Panc1 (cell line): ENCODE data around the gene CSF1. TPM values are rescaled to one million over a fixed set of nuclear protein-coding genes. Genes with fewer than 3 reads are reported as not detected.

ENCODE experiments used
- ATAC-seq: fragments of 200-7000 bp; cut with Tn5 transposase; 2 replicates; pipeline ENCODE4 v1.9.1; 2020; ENCODE audit warnings: mild to moderate bottlenecking, moderate library complexity
- BruUV-seq: library from RNA; stranded (reverse); fragments of 400-500 nt; replicated peaks from 2 replicates; lab custom pipeline; 2021; lab: Mats Ljungman, UMichigan
- CTCF ChIA-PET: fragments of 300-600 bp; sonication (Branson Sonifier 250); formaldehyde crosslinking; loops from one replicate; lab custom pipeline; 2022; ENCODE audit warnings: antibody characterized with exemption; lab: Charles Lee
- POLR2A ChIA-PET: fragments of 300-600 bp; sonication (Branson Sonifier 250); formaldehyde crosslinking; loops from one replicate; lab custom pipeline; 2022; ENCODE audit warnings: antibody characterized with exemption; lab: Charles Lee
- DNase-seq: peaks from one replicate; pipeline ENCODE4 v3.0.0-alpha.2; 2010; ENCODE audit warnings: low read depth, low spot score
- H3K27ac ChIP-seq: 2 replicates; pipeline ENCODE4 v1.5.1; 2011; ENCODE audit warnings: mild to moderate bottlenecking, low read length, inconsistent platforms
- H3K27me3 ChIP-seq: fragments of 200-500 bp; sonication (Bioruptor generic); 2 replicates; pipeline ENCODE4 v1.6.0; 2014; ENCODE audit warnings: low read length, inconsistent platforms; ENCODE audit not compliant: control insufficient read depth, insufficient read depth
- H3K36me3 ChIP-seq: fragments of 200-500 bp; sonication (Bioruptor generic); 2 replicates; pipeline ENCODE4 v1.5.1; 2014; ENCODE audit warnings: inconsistent platforms, mild to moderate bottlenecking, low read length, moderate library complexity; ENCODE audit not compliant: control insufficient read depth, insufficient read depth
- H3K4me1 ChIP-seq: 2 replicates; pipeline ENCODE4 v1.5.1; 2011; ENCODE audit warnings: inconsistent platforms, mild to moderate bottlenecking, low read length, moderate library complexity; ENCODE audit not compliant: control insufficient read depth, insufficient read depth
- H3K4me3 ChIP-seq, 2 experiments: 2 replicates each; pipeline ENCODE4 v1.5.1; 2011 to 2012; ENCODE audit warnings: low read depth in 2 of 2, low read length in 2 of 2, mild to moderate bottlenecking in 2 of 2, inconsistent platforms in 1 of 2, moderate library complexity in 1 of 2
- H3K9me3 ChIP-seq: fragments of 200-500 bp; sonication (Bioruptor generic); 2 replicates; pipeline ENCODE4 v1.5.1; 2014; ENCODE audit warnings: low read depth, mild to moderate bottlenecking, inconsistent platforms, low read length, moderate library complexity; ENCODE audit not compliant: control insufficient read depth, insufficient read depth
- POLR2AphosphoS5 ChIP-seq: IDR thresholded peaks from 2 replicates; pipeline ENCODE4 v1.6.1; 2012; ENCODE audit warnings: mild to moderate bottlenecking, low read depth, low read length, moderate library complexity
- SIN3A ChIP-seq: IDR thresholded peaks from 2 replicates; pipeline ENCODE4 v1.6.1; 2012; ENCODE audit warnings: low read depth, mild to moderate bottlenecking, low read length, moderate library complexity, borderline replicate concordance; ENCODE audit not compliant: insufficient read depth
- TCF7L2 ChIP-seq: IDR thresholded peaks from 2 replicates; pipeline ENCODE4 v1.6.1; 2011; ENCODE audit warnings: mild to moderate bottlenecking, low read depth, low read length, inconsistent platforms
- in situ Hi-C: cut with HindIII; loops from 2 replicates; pipeline ENCODE4 v1.10.0; 2016; ENCODE audit warnings: low sequenced_read_pairs, low pct_unique_long_range_greater_than_20kb
- intact Hi-C: fragments of 100-400 bp; cut with micrococcal nuclease; formaldehyde crosslinking; loops from one replicate; pipeline ENCODE4 v1.10.0; 2022; ENCODE audit not compliant: unreplicated experiment
- total RNA-seq: library from RNA; stranded (reverse); gene quantifications from one replicate; pipeline ENCODE4 v1.2.1, GENCODE V29; 2021; ENCODE audit not compliant: unreplicated experiment
- TF ChIP-seq, protein P1 (sequence below), 2 experiments: IDR thresholded peaks; 2 replicates each; pipeline ENCODE4 v1.6.1; 2011 to 2012; ENCODE audit warnings: low read depth in 2 of 2, control low read depth in 1 of 2, low read length in 1 of 2, mild to moderate bottlenecking in 1 of 2, moderate library complexity in 1 of 2; ENCODE audit not compliant: insufficient read depth in 1 of 2
- TF ChIP-seq, protein P2 (sequence below): fragments of 450-650 bp; IDR thresholded peaks from 2 replicates; pipeline ENCODE4 v1.5.1; 2017; ENCODE audit warnings: mild to moderate bottlenecking

The CSF1 gene
- total RNA-seq, 1 experiment from 2014 or later, result 217 TPM

DNA sequence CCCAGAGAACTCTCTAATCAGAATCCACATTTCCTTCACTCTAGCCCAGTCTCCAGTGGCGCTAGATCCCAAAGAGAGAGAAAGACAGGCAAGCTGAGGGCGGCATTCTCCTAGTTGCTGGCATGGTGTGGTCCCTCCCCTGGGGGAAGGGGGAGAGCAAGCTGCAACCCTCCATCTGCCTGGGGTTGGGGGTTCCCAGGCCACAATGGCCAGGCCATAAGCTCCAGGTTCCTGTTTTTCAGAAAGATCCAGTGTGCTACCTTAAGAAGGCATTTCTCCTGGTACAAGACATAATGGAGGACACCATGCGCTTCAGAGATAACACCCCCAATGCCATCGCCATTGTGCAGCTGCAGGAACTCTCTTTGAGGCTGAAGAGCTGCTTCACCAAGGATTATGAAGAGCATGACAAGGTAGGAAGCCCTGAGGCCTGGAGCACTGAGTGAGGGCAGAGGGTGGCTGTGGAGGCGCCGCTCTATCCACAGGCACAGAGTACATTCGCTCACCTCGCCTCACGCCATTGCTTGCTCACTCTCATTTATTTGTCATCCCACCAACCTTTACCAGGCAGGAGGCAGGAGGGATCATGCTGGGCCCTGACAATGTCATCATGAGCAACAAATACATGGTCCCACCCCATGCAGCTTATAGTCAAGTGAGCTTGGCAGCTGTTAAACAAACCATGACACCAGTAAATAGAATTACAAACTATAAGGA lies 6.6 kb downstream of the CSF1 start:
- no peak for DNase-seq
- BruUV-seq, result no TSS peak
- ATAC-seq, result no peak
- TF ChIP-seq SIN3A (no peak), TCF7L2 (no peak), POLR2AphosphoS5 (peak; percentile 40)
- TF ChIP-seq, protein P1, sequence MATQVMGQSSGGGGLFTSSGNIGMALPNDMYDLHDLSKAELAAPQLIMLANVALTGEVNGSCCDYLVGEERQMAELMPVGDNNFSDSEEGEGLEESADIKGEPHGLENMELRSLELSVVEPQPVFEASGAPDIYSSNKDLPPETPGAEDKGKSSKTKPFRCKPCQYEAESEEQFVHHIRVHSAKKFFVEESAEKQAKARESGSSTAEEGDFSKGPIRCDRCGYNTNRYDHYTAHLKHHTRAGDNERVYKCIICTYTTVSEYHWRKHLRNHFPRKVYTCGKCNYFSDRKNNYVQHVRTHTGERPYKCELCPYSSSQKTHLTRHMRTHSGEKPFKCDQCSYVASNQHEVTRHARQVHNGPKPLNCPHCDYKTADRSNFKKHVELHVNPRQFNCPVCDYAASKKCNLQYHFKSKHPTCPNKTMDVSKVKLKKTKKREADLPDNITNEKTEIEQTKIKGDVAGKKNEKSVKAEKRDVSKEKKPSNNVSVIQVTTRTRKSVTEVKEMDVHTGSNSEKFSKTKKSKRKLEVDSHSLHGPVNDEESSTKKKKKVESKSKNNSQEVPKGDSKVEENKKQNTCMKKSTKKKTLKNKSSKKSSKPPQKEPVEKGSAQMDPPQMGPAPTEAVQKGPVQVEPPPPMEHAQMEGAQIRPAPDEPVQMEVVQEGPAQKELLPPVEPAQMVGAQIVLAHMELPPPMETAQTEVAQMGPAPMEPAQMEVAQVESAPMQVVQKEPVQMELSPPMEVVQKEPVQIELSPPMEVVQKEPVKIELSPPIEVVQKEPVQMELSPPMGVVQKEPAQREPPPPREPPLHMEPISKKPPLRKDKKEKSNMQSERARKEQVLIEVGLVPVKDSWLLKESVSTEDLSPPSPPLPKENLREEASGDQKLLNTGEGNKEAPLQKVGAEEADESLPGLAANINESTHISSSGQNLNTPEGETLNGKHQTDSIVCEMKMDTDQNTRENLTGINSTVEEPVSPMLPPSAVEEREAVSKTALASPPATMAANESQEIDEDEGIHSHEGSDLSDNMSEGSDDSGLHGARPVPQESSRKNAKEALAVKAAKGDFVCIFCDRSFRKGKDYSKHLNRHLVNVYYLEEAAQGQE (IDR thresholded peaks at IDR 0.05; ENCODE audit: insufficient read depth in 1 of 2, low read depth in 2 of 2, low read length in 1 of 2), result no peak
- TF ChIP-seq, protein P2, sequence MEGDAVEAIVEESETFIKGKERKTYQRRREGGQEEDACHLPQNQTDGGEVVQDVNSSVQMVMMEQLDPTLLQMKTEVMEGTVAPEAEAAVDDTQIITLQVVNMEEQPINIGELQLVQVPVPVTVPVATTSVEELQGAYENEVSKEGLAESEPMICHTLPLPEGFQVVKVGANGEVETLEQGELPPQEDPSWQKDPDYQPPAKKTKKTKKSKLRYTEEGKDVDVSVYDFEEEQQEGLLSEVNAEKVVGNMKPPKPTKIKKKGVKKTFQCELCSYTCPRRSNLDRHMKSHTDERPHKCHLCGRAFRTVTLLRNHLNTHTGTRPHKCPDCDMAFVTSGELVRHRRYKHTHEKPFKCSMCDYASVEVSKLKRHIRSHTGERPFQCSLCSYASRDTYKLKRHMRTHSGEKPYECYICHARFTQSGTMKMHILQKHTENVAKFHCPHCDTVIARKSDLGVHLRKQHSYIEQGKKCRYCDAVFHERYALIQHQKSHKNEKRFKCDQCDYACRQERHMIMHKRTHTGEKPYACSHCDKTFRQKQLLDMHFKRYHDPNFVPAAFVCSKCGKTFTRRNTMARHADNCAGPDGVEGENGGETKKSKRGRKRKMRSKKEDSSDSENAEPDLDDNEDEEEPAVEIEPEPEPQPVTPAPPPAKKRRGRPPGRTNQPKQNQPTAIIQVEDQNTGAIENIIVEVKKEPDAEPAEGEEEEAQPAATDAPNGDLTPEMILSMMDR, result no peak
- CTCF ChIA-PET, result no interaction called here
- Histone ChIP-seq H3K27ac (peak overlapping the region; percentile 97), H3K4me1 (peaks cover 85% of the 10 kb centered on the region), H3K9me3 (no peaks in the 10 kb centered on the region), H3K36me3 (peaks cover 8% of the 10 kb centered on the region), H3K27me3 (no peaks in the 10 kb centered on the region), H3K4me3 (no peak overlapping the region)
- intact Hi-C loops, result no loop called here
- POLR2A ChIA-PET, result no interaction called here
- in situ Hi-C loops, result no loop called here

DNA sequence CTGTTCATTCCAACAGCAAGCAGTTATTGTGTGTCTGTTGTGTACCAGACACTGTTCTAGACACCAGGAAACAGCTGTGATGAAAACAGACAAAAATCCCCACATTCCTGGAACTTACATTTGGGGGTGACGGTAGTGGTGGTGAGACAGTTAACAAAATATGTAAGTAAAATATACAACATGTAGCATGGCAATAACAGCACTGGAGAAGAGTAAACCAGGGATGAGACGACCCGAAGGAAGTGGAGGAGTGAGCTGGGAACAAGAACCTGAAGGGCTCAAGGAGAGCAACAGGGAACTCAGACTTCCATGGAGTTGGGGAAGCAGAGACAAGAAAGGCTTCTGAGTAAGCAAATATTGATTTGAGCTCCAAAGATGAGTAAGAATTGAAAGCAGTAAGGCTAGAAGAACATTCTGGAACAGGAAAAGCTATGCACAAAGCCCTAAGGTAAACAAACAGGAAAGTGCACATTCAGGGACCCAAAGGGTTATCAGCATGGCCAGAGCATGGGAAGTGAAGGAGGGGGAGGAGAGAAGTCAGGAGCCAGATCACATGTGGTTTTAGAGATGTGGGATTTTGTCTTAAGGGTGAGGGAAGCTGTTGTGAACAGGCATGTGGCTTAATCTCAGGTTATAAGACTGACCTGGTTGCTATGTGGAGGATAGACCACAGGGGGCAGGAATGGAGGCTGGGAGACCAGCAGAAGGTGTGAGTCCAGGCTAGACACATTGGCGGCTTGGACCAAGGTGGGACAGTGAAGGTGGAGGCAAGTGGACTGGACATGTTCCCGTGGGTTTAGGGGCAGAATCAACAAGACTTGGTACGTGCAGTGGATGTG lies 7.3 kb downstream of the CSF1 start:
- Histone ChIP-seq H3K27me3 (no peaks in the 10 kb centered on the region), H3K4me3 (no peak overlapping the region), H3K27ac (peak overlapping the region; percentile 97), H3K9me3 (no peaks in the 10 kb centered on the region), H3K4me1 (peaks cover 92% of the 10 kb centered on the region), H3K36me3 (peaks cover 8% of the 10 kb centered on the region)
- ChIA-PET POLR2A (no interaction called here), CTCF (no interaction called here)
- ATAC-seq, result no peak
- TF ChIP-seq, protein P1 (IDR thresholded peaks at IDR 0.05; ENCODE audit: insufficient read depth in 1 of 2, low read depth in 2 of 2, low read length in 1 of 2), result no peak
- no peak for TF ChIP-seq POLR2AphosphoS5
- TF ChIP-seq, protein P2, result no peak
- TF ChIP-seq SIN3A, result no peak
- TF ChIP-seq TCF7L2, result no peak
- TSS peak; percentile 11 for BruUV-seq
- intact Hi-C loops (no loop called here), in situ Hi-C loops (no loop called here)
- no peak for DNase-seq
